OCI-LY7 (cell line): ENCODE results near the gene TRERF1.

Source experiments
- EZH2phosphoT487 ChIP-seq: fragments of 200-600 bp; sonication (generic); IDR thresholded peaks from 2 replicates; pipeline ENCODE4 v1.6.1; 2018; ENCODE audit warnings: low read depth, borderline replicate concordance, mild to moderate bottlenecking, mixed run types, antibody characterized with exemption, low read length, moderate library complexity, mixed read lengths
- TF ChIP-seq, protein P1 (sequence below): fragments of 200-600 bp; sonication (generic); conservative IDR thresholded peaks from 2 replicates; pipeline ENCODE4 v1.5.1; 2014; ENCODE audit warnings: mild to moderate bottlenecking, antibody characterized with exemption, low read length, moderate library complexity, mixed read lengths

DNA sequence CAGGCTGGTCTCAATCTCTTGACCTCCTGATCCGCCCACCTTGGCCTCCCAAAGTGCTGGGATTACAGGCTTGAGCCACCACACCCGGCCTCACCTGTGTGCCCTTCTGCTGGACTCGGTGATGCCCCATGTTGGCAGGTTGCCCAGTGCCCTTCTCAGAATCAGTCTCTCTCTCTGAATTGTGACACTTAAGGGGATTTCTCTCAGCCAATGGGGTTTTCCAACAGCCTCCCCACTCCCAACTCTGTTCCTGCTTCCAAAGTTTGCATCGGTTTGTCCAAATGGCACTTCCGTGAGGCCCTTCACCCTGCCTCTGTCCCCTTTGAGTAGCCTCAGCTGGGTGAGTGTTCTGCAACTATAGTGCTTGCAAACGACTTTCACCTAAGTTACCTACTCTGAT lies 230.9 kb downstream of the TRERF1 start:
- TF ChIP-seq, protein P1, sequence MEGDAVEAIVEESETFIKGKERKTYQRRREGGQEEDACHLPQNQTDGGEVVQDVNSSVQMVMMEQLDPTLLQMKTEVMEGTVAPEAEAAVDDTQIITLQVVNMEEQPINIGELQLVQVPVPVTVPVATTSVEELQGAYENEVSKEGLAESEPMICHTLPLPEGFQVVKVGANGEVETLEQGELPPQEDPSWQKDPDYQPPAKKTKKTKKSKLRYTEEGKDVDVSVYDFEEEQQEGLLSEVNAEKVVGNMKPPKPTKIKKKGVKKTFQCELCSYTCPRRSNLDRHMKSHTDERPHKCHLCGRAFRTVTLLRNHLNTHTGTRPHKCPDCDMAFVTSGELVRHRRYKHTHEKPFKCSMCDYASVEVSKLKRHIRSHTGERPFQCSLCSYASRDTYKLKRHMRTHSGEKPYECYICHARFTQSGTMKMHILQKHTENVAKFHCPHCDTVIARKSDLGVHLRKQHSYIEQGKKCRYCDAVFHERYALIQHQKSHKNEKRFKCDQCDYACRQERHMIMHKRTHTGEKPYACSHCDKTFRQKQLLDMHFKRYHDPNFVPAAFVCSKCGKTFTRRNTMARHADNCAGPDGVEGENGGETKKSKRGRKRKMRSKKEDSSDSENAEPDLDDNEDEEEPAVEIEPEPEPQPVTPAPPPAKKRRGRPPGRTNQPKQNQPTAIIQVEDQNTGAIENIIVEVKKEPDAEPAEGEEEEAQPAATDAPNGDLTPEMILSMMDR, result no peak
- TF ChIP-seq EZH2phosphoT487, result no peak
